IPS-NIHi11 (cell line): ENCODE data around the gene CLIC5.
A peak's percentile ranks its signal among the peaks of the same experiment; 100 is the strongest.

Experiments used
- DNase-seq: peaks from one replicate; pipeline ENCODE4 v3.0.0; 2012; ENCODE audit warnings: mixed read lengths, low spot score

Gene CLIC5

DNA sequence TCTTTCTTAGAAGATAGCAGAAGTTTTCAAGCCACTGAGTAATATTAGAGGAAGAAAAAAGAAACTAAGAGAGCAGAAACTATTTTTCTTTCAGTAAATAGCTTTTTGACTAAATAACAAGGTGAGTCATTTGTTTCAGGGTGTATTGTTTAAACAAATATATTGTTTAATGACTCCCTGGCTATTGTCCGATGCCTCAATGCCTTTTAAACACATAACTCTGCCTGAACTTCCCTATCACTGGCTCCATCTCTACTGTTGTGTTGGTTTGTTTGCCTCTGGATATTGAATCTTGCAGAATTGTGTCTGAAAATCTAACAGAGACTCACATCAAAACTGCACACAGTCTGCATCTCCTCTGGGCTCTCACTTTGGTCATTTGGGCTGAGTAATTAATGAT, 19.6 kb upstream of the CLIC5 start:
- DNase-seq, result no peak

DNA sequence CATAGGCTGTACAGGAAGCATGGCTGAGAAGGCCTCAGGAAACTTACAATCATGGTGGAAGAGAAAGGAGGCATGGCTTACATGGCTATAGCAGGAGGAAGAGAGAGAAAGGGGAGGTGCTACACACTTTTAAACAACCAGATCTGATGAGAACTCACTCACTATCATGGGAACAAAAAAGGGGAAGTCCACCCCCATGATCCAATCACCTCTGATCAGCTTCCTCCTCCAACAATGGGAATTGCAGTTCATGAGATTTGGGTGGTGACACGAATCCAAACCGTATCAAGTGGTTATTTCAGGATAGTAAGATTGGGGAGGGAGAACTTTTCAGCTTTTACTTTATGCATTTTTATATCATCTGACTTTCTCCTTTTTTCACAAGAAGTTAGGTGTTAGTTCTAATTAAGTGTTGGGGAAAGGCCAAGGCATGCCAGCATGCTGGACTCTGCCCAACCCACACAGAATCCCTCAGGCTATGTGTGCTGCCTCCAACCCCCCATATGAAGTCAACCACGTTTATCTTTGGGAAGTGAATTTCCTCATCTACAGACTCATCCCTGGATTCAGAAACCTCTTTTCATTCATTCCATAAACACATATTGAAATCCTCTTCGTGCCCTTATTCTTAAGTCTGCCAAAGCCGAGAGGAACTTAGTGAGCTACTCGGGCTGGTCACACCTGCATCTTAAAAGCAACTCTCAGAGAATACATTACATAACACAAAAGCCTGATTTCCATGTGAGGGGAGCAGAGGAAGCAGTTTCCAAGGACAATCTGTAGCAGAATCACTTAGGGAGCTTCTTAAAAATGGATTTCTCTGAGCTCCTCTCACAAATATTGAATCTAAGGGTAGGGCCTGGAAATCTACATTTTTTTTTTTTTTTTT, 16.7 kb upstream of the CLIC5 start:
- no peak for DNase-seq

DNA sequence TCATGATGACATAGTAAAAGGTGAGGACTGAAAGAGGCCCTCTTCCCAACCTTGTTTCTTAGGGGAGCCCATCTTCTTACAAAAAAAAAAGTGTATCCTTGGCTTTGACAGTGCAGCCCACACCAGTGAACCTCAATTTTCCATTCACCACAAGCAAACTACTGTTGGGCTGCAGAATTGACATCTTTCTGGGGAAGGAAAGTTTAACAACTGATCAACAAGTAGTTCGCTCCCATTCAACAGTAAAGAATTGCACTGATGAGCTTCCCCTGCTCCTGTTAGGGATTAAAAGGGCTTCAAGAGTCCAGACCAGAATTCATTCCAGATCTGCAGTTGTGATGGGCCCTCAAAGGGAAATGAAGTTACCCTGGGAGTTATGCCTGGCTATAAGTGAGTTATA, 13.9 kb upstream of the CLIC5 start:
- no peak for DNase-seq

DNA sequence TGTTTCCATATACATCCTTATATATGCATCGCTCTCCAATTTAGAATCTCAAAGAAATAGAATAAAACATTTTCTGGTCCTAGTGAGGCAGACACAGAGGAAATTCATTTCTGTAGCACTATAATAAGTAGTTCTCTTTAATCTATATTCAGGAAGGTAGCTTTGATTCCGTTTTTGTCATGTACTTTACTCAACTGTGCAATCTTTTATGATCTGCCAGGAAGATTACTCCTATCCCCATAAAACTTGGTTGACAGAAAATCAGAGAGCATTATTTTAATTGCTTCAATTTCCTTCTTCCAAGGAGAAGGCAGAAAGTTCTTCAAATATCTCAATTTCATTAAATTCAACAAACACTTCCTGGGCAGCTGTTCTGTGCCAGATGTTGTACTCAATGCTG, 10.6 kb upstream of the CLIC5 start:
- DNase-seq, result no peak

DNA sequence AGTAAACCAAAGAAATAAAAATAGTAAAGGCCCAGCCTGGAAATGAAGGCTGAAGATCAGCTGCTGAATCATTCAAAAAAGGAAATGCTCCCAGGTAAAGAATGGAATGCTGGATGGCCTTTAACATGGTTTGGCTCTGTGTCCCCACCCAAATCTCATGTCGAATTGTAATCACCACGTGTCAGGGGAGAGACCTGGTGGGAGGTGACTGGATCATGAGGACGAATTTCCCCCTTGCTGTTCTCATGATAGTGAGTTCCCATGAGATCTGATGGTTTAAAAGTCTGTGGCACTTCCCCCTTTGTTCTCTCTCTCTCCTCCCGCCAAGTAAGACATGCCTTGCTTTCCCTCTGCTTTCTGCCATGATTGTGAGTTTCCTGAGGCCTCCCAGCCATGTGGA, 9.9 kb upstream of the CLIC5 start:
- DNase-seq, result no peak

DNA sequence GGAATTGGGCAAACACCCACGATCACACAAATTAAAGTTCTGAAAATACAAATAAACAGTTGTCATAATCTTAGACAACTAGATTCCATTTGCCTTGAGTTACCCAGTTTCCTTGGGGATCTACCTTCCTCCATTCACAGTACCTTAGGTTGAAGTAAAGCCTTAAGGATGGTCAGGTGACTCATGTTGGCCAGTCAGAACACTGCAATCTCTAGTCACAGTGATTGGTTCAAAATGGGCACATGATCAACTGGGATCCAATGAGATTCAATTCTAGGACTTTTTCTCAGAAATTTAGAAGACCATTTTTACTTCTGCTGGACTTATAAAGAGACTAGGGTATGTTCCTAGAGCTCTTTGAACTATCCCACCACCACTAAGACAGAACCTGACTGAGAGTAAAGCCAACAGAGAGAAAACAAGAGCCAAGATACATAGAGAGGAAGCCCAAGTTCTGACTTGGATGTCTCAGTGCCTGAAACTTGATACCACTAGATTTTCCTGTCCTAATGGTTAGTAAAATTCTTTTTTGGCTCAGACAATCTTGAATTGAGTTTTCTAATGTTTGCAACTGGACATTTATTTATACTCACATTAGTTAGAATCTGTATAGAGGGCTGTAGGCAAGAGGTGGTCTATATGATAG, 8.6 kb upstream of the CLIC5 start:
- no peak for DNase-seq

DNA sequence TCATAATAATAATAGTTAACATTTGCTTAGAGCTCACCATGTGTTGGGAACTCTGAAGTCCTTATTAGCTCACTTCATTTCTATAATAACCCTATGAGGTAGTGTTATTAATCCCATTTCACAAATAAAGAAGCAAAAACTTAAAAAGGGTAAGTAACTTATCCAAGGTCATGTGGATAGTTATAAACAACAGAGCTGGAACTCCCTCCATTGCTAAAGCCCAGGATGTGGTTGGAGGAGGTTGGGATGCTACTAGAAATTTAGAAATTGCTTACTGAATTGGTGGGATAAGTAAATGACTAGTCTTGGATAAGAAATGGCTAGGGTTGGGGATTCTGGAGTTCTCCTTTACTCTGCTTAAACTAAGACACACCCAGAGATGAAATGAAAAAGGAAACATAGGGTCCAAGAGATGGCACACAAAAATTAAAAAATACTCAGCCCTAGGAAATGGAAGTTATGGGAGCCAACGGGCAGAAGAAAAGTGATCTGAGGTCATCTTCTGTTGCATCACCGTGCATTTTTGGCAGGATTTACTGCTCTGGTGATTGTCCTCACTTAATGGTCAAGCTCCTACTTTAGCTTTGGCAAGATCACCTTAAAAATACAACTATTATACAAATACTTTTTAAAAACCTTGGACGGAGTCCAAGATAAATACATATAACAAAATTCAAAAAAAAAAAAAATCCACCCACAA, 7.7 kb upstream of the CLIC5 start:
- DNase-seq, result no peak

DNA sequence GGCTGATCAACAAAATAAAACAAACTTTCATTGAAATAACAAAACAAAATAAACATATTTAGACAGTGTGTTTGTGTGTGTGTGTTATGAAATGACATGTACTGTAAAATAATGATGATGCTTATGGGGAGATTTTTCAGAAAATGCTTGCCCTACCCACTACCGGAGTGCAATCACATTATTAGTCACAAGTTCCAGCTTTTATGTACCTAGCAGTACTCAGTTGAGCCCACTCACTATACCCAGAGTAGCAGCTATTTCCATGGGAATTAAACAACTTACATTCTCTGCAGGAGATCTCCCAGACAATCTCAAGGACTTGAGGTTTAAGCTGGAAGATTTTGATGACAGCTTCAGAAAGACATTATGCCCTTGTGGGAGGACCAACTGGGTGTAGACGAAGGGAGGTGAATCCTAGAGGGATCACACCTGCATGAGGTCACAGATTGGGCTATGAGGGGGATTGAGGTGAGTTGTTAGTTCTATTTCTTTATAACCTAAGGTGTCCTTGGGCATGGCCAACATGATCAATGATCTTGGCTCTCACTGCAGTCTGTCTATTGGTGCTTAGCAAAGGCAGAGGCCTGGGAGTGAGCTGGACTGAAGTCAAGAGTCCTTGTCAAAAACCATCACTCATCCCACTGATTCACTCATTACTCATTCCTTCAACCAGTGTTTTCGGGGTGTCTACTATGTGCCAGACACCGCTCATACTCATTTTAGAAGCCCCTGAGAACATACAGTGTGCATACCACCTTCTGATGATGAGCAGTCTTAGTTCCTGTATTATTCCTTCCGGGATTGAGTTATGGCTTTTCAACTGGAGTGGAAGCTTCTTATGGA, 6.7 kb upstream of the CLIC5 start:
- DNase-seq, result no peak

DNA sequence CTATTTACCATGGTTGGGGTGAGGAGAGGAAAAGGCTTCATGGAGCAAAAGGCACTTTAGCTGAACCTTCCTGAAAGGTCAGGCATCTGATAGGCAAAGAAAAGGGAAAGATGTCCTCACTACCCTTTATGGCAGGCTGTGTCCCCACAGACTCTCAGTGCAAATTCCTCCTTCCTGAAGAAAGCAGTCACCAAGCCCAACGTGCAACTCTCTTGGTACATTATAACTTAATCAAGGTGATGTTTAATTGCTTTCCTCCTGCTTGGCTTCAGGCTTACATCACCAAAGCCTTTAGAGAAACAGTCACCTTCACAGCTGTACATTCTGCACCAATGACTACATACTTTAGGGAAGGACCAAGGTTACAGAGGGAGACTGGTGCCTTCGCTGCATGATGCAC, 2.1 kb upstream of the CLIC5 start:
- DNase-seq, result no peak

DNA sequence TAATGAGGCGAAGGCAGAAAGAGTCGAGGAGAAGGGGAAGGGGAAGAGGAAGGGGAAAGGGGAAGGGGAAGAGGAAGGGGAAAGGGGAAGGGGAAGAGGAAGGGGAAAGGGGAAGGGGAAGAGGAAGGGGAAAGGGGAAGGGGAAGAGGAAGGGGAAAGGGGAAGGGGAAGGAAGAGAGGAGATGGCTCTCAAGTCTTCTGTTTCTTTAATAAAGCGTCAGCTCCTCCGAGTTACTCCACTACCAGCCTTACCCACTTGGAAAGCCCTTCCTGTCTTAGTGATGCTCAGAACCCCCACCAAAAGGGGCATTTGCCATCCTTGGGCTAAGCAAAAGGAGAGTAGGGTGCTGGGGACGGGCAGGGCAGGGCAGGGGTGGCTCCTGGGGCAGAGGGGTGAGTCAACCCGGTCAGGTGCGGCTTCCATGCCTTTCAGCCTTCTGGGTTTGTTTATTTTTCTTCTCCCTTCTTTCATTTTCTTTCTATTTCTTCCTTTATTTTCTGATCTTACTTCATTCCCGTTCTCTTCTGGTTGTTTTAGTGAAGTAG, 476 bp upstream of the CLIC5 start:
- DNase-seq, result peak; percentile 23

DNA sequence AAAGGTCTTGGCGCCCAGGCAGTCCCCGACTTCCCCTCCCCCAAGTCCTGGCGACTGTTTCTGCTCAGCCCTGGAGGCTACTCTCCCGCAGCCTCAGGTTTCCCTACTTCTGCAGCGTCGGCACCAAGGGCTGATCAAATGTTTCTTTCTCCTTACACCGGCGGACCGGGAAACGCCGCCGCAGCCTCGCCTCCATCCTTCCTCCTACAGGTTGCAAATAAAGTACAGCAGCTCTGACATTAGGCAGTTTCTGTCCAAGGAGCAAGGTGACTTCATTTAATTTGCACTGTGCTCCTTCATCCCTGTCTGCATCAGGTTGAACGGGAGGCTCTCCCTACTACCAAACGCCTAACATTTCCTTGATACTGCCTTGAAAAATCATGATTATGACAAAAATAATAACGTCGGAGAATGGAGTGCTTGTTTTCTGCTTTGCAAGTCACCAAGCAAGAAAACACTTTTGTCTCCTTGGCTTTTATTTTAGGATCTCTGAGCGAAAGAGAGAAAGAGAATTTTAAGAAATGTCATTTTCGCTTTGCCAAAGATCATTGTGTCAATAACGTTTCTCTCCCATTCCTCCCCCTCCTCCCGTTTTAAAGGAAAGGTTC, 1.0 kb downstream of the CLIC5 start:
- peak; percentile 61 for DNase-seq

DNA sequence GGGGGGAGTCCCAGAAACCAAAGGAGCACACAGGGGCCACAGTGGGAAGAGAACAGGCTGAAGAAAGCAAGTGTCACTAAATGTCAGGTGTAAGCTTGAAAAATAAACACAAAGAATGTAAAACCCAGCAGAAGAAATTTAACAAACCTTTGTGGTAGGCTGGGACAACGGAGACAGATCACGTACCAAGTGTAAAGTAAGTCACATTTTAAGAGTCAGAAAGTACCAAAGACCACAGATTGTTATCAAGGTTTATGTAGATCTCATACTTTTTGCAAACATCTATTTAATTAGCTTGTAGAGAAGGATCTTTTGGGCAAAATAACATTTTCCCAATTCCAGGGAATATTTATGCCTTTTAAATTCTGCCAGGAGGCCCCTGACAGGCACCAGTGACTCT, 1.6 kb downstream of the CLIC5 start:
- DNase-seq, result no peak

DNA sequence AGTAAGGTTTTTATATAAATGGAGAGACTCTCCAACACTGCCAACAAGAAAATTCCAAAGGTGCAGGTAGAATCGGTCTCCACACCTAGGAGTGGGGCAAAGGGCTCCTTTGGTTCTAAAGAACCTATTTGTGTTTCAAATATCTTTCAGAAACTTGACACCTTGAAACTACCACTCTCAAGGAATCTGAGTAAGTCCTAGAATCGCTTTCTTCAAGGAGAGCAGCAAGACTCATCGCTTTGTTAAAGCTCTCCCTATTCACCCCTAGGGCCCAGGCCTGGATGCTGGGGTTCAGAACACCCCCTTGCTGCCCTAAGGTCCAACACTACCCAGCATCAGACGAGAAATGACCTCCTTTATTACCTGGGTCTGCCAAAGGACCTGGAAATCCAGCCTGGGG, 2.0 kb downstream of the CLIC5 start:
- peak; percentile 16 for DNase-seq

DNA sequence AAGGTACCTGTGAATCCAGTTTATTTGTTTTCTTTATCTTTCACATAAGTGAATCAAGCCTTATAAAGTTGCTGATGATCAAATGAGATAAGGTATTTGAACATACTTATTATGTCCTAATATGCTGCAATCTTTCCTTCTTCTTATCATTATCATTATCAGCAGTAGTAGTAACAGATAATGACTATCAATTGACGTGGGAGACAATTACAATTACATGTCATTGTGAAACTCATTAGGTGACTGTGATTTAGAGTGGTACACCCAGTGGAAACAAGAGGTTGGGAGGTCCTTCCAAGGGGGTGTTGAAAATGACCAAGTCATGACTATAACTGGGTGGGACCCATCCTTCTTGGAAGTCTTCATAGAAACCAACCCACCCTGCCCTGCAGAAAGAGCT, 2.8 kb downstream of the CLIC5 start:
- DNase-seq, result no peak

DNA sequence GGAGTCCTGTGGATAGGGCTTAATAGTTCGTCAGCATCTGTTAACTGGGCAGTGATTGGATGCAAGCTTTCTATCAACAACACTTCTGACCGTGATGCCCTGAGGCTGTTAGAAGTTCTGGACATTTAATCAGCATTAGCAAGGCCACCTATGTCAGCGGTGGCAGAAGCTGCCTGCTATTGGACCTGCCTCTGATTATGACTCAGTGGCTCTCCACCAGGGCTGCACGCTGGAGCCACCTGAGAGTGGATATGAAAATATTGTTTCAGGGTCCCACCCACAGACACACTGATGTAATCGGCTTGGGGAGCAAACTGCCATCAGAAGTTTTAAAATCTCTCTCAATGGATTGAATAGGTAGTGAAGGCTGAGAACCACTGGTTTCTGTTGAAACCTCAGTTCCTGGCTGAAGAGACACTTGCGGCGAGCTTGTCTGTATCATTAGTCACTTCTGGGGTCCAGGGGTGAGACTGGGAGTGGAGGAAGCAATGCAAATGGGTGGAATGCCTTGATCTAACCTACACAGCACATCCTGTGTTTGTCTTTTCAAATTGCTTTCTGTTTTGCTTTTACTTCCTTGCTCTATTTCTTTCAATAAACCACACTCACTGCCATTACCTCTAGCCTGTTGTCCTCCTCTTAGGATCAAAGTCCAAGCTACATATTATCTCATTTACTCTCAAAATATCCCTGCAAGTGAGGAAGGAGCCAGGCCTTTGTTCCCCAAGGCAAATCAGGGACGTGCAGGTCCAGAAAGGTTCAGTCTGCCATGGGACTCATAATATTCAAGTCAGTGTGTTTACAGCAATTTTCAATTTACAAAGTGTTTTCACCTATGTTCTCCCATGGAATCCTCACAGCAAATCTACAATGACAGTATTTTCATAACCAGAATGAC, 4.2 kb downstream of the CLIC5 start:
- no peak for DNase-seq

DNA sequence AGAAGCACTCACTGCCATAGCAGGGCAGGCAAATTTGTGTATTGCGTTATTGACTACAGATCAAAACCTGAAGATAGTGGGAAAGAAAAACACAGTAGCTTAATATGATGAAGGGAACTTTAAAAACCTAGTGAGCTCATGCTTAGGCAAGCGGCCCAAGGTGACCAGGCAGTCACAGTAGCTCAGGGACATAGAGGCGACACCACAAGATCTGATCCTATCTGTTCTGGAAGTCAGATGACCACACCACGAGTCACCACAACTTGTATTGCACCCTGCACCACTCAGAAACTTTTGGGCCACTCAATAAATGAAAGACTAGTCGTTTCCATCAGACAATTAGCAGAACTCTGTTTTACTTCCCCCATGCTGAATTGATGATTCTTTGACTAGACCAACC, 4.9 kb downstream of the CLIC5 start:
- DNase-seq, result no peak

DNA sequence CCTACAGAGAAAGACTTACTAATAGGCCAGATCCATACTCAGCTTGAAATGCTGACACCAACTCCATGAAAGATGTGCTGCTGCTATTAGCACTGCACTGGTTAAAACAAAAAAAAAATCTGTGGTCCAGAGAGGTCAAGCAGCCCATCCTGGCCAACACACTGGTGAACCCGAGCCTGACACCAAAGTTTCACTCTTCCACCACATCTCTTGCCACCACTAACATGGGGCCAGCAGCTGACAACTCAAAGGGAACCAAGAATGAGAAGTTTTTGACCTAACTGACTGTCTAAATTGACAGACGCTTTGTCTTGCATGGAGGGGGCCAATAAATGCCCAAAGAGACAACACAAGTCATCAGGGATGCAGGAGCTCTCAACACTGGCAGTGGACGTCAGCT, 5.4 kb downstream of the CLIC5 start:
- DNase-seq, result no peak

DNA sequence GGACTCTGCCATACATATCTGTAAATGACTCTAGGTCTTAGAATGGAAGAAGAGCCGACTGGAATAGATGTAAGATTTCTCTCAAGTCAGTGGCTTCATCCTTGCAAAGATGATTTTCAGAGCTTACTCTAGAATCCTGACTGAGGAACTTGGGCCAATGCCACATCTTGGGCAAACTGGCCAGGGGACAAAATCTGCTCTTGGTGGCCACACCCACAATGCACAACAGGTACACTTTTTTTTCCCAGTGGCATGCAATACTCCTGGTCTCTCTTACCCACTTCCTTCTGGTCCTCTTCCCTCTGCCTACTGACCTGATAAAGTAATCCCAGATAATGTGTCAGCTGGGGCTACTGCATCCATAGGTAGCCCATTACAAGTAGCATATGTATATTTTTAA, 13.4 kb downstream of the CLIC5 start:
- no peak for DNase-seq

DNA sequence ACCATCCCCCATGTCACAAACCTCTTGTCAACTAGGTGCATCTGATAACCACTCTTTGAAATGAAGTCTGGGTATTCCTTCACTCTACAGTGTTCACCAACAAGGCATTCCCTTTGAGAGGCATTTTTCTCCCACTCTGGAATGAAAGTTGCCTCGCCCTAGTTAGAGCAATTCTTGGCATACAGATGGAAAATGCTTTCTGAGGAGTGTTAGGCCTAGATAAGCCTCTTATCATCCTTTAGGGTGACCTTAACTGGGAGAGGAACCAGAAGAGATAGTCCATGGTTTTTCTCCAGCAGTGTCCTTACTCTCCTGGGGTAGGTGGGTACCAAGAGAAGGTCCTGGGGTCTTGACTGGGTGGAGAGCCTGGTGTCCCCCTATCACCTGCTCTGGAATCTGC, 14.8 kb downstream of the CLIC5 start:
- DNase-seq, result no peak

DNA sequence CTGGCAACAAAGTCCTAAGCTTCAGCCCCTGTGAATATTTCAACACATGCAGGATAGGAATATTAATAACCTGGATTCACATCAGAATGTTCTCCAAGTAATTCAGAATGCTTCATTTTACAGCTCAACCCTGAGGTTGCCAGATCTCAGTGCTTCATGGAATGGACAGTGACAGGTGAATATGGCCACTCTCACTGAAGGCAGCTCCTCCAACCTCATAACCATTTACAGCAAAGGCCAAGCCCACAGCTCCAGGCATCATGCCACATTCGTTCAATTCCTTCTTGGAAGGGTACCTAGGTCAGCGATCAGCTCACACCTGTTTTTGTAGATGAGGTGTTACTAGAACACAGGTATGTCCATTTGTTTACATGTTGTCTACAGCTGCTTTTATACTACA, 17.1 kb downstream of the CLIC5 start:
- no peak for DNase-seq
